ENCODE data around the gene STXBP6.

DNA sequence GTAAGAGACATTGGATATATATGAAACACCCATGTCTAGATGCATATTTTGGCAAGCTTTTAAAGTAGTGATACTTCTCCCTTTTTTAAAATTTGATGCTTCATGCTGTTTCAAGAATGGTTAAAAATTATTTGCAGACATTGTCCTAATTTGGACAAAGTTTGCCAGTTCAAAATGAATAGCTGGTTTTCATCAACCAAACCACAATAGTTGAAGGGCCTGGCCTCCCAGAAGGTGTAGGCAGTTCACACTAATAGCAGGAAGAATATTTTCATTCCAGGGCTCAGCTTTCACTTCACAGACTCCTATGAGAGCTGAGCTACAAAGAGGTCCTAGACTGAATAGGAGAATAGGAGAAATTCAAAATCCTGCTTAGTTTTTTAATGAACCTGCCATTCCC lies 78.7 kb downstream of the STXBP6 start:
- TF ChIP-seq POLR2A (IDR thresholded peaks at IDR 0.05; ENCODE audit: low read length) (no peak), GATA1 (IDR thresholded peaks at IDR 0.05; ENCODE audit: low read depth, low read length) (no peak)

Measured in erythroblast (primary cell).